HT-29 (cell line): ENCODE measurements around the gene PRM2. TPM values are rescaled to one million over a fixed set of nuclear protein-coding genes. Genes with fewer than 3 reads are reported as not detected.

Experiments used
- DNase-seq: peaks from one replicate; pipeline ENCODE4 v3.0.0-alpha.2; 2015; ENCODE audit warnings: low spot score
- total RNA-seq: library from RNA; depleted of rRNA; stranded (reverse); fragments of >200 nt; shearing (Covaris generic); gene quantifications from 2 replicates; pipeline ENCODE4 v1.2.3, GENCODE V29; 2014

Gene PRM2
- total RNA-seq, 1 experiment from 2014 or later, result not detected

DNA sequence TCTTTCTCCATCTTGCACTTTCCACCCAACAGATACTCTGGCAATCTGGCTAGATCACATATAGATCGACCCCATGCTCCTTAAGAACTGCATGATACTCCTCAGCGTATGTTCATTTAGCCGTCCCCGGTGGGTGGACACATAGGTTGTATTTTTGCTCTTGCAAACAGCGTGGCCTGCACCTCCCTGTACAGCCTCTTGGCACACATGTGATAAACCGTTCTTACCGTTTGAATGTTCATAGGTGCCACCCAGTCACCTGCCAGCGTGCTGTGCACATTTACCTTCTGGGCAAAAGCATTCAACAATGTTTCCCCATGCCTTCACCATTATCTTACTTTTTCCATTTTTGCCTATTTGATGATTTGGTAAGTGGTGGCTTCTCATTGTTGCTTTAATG, 13.4 kb downstream of the PRM2 start:
- no peak for DNase-seq

DNA sequence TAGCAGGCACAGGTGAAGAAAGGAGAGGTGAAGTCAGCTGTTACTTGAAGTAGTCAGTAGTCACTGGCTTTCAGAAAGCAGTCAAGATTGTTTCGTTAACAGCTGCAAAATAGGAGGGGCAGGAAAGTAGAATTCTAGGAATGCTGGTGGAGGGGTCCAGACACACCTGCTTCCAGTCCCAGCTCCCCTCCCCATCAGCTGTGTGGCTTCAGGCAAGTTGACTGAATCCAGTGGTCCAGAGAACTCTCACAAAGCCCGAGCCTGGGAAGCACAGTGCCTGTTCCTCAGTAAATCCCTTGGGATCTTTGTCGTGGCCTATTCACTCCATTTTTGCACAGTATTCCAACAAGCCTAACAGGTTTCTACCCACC, 15.7 kb downstream of the PRM2 start:
- no peak for DNase-seq

DNA sequence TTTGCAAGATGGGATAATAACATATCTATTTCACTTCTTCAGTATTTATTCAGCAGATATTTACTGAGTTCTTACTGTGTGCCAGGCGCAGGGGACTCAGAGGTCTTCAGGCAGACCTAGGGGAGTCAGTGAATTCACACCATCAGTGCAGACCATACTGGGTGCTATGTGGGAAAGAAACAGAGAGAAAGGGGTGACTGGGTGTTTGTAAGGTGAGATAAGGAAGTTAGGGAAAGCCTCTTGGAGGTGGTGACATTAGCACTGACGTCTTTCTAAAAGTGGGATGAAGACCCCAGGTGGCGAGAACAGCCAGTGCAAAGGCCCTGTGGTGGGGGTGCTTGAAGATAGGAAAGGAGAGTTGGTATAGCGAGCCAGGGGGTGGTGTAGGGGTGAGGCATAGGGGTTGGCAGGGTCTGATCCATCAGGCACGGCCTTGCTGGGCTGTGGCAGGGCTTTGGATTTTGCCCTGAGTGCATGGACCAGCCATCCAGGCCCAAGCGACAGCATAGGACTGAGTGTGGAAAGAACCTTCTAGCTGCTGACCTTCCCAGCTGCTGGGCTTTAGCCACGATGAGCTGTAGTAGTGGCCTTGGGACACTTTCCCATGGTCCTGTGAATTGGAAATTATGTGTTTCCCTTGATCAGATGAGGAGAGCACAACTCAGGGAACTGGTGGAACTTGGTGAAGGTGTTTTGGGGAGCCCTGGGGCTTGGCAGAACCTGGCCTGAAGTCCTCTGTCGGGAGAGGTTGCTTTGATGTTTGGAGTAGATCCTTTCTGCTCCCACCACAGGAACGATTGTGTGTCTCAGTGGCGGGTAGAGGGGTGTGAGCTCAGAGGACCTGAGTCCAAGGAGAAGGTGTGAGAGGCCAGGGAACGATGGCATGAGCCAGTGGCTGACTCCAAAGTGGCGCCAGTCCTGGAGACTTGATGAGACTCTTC, 16.4 kb downstream of the PRM2 start:
- DNase-seq, result no peak

DNA sequence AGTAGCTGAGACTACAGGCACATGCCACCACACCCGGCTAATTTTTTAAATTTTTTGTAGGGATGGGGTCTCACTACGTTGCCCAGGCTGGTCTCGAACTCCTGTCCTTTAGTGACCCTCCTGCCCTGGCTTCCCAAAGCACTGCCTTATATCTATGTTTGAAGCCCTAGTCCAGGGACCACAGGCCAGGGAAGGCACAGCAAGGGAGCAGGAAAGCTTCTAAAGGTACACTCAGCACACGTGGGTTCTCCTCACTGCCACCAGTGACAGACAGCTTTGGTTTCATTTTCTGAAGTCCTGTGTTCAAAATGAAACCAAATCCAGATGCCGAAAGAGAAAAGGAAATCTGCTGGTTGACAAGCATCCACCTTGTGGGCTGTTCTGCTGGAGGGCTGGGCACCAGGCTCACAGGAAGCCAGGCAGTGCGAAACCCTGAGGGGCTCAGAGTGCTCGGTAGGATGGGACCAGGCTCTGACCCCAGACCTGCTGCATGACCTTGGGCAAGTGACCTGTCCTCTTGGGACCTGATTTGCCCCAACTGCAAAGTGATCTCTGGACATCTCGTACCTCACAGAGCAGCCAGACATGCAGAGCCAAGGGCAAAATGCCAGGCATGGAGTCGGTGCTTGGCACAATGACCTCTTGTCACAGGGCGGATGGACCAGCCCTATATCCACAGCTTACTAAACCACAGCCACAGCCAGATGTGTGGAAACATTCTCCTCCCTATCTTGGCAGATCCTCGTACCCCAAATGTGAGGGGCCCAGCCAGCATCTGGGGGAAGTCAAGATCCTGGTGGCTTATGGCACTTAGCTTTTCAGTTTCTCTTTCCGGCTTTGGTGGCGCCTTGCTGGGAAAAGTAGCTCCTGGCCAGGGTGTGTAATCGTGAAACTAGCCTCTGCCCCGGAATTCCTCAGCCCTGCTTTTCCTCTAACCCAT, 17.5 kb downstream of the PRM2 start:
- DNase-seq, result no peak

DNA sequence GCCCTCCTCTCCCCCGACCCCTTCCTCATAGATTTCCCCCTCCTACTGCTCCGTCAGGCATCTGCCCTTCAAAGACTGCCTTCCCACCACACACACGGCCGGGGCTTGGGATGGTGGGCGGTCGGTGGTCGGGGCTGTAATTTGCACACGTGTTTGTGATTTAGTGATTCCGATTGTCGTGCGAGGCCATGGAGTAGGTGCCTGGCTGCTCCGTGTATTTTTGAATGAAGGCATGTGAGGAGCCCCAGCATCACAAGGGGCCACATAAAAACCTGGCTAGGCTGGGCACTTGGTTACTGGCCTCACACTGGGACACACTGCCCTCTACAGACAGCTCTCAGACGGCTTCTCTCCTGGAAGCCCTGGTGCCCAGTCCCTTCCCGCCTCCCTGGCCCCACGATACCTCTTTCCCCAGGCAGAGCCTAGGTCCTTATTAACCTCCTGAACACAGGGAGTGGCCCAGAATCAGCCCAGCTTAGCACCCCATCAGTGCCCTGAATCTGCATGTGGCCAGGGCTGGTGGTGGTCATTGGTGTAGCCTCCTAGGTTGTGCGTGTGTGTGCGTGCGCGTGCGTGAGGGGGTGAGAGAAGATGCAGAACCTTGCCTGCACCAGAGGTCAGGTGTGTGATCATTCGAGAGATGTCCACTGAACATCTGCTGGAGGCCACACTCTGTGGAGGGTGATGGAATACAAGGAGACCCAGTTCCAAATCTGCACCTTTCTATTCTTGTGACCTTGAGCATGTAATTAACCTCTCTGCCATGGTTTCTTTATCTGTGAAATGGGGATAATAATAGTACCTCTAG, 18.9 kb downstream of the PRM2 start:
- peak; percentile 84 for DNase-seq

DNA sequence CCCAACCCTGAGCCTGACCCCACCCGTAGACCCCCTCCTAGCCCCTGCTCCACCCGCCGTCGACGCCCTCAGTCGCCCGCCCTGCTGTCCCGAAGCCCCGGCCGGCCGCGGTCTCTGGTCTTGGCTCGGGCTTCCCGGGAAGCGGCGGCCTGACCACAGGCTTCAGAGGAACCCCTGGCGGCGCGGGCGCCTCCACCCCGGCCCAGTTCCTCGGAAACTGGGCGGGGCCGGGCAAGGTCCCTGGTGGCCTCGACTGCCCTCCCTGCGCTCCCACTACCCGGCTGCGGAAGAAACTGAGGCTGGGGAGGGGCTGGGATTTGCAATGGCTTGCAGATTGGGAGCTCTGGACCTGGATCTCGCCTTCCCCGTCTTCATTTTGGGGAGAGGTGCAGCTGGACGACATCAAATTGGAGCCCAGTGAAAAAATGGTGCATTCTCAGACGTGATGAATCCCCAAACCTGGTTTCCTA, 19.6 kb downstream of the PRM2 start:
- peak; percentile 53 for DNase-seq

DNA sequence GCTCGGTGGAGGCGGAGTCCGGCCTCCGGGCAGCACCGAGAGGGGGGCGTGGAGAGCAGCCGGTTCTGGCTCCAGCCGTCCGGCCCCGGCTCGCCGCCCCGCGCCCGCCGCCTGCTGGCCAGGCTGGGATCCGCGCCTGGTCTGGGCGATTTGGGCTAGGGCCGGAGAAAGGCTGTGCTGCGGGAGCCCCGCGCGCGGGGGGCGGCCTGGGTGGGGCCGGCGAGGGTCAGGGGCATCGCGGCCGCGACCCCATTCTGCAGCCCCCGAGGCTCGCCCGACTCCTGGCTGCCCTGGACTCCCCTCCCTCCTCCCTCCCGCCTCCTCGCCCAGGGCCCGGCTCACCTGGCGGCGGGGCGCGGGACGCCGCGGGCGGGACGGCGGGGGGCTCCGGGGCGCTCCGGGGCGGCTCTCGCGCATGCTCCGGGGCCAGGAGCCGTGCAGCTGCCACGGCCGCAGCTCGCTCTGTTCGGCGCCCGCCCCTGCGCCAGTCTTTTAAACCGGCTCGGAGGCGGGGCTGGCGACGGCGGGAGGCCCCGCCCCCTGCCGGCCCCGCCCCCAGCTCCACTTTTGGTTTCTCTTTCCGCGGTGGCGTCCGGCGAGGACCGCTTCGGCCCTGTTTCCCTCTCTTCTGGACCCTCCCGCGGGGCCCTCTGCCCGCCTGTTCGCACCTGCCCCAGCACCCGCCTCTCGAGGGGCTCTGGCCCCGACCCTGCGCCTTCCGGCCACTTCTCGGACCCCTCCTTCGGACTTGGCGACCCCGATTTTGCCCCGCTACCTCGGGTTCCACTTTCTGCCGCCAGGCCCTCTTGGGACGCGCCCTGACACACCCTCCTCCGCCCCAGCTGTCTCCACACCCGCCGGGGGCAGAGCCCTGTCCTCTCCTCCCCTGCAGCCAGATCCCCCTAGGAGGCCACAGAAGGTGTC, 20.3 kb downstream of the PRM2 start, which contains the start of gene SOCS1:
TSS of gene SOCS1 (minus strand) at position 468 of the 924 bp plus-strand sequence. CDS start 726 bp downstream, outside the sequence.
- DNase-seq, result peak; percentile 85

DNA sequence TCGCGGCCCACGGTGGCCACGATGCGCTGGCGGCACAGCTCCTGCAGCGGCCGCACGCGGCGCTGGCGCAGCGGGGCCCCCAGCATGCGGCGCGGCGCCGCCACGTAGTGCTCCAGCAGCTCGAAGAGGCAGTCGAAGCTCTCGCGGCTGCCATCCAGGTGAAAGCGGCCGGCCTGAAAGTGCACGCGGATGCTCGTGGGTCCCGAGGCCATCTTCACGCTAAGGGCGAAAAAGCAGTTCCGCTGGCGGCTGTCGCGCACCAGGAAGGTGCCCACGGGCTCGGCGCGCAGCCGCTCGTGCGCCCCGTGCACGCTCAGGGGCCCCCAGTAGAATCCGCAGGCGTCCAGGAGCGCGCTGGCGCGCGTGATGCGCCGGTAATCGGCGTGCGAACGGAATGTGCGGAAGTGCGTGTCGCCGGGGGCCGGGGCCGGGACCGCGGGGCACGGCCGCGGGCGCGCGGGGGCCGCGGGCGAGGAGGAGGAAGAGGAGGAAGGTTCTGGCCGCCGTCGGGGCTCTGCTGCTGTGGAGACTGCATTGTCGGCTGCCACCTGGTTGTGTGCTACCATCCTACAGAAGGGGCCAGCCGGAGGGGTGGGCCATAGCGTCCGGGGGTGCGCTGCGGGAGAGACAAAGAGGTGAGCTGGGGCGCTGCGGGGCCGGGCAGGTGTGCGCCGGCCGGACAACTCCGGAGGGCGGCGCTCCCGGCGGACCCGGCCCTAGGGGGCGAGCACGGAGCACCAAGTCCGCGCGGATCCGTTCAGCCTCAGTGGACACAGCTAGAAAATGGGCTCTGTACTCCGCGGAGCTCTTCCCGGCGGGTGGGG, 21.2 kb downstream of the PRM2 start:
- DNase-seq, result no peak

DNA sequence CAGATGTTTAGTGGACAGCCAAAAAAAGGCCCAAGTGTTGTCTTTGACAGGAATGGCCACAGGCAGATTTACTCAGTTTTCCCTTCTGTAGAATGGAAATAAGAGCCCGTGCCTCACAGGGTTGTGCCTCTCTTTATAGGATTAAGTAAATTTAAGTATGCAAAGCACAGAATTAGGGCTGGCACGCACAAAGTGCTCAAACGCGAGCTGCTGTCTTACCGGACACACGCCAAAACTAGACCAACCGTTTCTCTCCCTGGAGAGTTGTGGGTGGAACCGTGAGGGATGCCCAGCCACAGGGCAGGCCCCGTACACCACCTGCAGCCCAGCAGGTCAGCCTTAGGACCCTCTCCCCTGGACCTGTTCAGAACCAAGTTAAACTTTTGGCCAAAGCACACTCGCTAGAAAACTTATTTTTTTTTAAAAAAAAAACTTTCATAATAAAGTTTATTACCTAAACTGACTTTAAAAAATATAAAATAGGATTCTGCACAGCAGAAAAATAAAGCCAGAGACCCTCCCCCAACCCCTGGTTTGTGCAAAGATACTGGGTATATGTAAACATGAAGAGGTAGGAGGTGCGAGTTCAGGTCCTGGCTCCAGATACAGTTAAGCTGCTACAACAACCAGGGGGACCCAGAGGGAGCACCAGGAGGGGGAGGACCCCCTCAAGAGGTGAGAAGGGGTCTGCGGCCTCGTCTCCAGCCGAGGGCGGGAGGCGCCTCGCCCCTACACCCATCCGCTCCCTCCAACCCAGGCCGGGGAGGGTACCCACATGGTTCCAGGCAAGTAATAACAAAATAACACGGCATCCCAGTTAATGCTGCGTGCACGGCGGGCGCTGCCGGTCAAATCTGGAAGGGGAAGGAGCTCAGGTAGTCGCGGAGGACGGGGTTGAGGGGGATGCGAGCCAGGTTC, 22.0 kb downstream of the PRM2 start:
- no peak for DNase-seq

DNA sequence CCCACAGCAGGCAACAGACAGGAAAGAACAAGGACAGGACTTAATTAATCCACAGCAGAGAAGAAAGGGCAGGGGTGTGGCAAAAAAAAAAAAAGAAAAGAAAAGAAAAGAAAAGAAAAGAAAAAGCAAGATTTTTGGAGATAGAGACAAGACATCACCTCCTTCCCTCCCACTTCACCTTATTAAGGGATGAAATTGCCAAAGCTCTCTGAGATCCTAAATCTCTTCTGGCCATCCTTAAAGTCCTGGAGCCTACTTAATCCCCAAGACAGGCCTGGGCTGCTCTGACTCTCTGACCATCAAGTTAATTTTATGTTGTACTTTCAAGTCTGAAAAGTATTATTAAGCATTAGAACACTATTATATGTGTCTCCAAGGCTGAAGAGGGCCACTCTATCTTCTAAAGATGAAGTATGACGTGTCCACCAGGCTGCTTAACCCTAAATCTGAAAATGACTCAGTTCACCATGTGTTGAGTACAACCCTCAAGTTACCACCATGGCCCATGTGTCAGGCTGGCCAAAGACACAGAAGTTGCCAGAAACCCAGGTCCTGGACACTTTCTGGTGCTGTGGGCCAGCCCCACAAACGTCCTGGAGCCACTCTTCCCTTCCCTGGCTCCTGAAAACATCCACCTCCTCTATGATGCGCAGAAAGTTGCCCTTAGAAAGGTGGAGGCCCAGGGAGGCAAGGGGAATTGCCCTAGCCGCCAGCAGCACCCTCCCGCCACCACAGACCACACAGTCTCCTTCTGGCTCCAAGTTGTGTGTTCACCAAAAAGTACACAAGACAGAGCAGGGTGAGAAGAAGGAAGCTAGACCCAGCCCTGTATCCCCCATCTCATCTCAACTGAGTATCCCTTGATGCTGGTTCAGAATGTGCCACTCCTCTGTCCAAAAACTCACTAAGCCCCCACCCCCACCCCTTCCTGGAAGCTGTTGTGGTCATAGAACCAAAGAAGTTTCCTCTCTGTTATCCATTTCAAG, 23.0 kb downstream of the PRM2 start:
- DNase-seq, result no peak

DNA sequence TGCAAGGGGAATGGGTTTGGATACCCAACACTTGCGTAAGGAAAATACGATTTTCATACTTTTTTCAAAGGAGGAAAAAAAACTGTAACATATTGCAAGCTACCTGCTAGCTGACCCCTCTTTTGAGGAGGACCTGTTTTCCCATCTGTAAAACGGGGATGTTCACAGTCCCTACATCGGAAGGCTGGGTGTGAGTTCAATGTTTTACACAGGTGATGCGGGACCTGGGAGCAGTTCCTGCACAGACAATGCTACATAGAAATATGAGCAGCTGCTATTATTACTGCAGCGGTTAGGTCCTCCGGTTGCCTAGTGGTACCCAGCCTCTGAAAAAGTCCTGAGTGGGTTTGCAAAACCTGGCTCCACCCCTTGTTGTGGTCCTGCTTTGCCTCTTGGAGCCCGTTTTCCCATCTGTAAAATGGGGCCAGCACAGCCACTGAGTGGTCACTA, 23.8 kb downstream of the PRM2 start:
- DNase-seq, result no peak

DNA sequence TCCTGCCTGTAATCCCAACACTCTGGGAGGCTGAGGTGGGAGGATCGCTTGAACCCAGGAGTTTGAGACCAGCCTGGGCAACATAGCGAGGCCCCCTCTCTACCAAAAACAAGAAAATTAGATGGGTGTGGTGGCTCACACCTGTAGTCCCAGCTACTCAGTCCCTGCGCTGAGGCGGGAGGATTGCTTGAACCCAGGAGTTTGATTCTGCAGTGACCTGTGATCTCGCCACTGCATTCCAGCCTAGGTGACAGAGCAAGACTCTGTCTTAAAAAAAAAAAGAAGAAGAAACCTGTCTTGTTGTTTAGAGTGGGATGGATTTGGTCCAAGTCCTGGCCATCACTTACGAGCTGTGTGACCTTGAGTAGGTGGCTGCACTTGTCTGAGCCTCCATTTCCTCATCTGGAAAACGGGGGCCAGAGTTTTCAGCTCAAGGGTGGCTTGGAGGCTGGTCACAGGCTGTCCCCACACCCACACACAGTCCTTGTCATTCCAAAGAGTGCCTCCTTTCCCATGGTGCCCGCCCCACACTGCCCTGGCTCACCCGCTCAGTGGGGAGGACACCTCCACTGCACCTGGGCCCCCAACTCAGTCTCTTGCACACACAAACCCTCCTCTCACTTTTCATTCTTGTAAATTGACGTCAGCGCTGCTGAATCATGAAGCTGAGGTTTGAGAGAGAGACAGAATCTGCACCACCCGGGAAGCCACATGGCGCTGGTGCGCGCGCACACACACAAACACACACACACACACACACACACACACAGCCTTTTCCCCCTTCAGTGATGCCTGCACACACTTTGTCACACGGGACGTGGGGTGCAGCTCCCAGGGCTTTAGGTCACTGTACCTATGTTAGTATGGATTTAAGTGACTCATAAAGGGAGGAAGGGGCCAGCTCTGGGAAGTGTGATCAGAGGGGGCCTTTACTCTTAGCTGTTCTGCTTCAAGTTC, 24.5 kb downstream of the PRM2 start:
- no peak for DNase-seq

DNA sequence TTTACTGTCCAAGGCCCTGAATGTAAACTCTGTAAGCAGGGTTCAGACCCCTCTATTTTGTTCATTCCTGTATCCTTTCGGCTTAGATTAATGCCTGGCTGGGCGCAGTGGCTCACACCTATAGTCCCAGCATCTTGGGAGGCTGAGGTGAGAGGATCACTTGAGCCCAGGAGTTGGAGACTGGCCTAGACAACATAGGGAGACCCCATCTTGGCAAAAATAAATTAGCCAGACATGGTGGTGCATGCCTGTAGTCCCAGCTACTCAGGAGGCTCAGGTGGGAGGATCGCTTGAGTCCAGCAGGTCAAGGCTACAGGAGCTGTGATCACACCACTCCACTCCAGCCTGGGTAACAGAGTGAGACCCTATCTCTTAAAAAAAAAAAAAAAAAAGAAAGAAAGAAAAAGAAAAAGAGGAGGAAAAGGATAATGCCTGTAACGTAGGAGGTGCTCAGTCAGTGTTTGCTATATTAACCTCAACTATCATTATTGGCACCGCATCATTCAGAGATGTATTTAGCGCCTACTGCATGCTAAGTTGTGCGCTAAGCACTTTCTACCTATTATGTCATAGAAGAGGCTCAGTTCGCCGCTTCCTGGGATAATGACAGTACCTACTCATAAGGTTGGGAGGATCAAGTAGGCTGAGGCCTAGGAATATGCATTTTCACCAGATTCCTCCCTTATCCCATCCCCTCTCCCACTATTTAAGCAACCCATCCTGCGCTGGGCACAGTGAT, 25.3 kb downstream of the PRM2 start:
- no peak for DNase-seq

DNA sequence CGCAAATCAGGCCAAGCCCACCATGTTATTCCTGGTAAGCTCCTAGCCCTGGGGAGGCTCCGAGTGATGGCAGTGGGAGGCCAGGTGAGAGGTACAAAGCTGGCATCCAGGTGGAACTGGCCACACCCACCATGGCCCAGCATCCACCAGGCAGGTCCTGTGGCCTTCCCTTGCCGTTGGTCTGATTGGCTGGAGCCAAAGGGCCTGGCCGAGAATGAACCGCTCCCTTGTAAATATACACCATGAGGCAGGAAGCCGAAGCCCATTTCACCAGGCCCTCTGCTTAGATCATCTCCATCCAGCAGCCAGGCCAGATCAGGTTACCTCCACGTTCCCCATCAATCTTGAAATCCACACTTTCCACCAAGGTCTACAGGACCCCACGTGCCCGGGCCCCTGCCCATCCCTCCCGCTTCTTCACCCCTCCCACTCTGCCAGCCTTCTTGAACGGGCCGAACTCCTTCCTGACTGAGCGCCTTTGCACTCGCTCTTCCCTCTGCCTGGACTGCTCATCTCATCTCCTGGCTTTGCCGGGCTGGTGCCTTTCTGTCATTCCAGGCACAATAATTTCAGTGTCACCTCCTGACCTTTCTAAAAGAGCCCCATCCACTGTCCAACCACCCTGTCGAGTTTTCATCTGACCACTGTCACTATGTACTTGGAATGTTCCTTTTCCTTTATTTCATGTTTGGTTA, 26.0 kb downstream of the PRM2 start:
- DNase-seq, result no peak
